NCI-H510A treated with DMSO at 0.1 percent for 48 hours (cell line): ENCODE measurements around the gene KNL1.
"Not testable (repeated sequence)": the region's sequence is repeated elsewhere in the genome, so short reads cannot be mapped to it uniquely, and the experiment has no call there.

Experiments used
- DNase-seq: peaks from one replicate; lab custom pipeline; 2025; lab: John Stamatoyannopoulos, UW

Gene KNL1

GRCh38 chr15:40593588-40594428 is at the start of gene KNL1:
Gene KNL1, plus strand, starts transcription at chr15:40594249. Its CDS starts 8,683 bp downstream, at chr15:40602932.
- peak; percentile 93 for DNase-seq

GRCh38 chr15:40545457-40545856 is 48.6 kb upstream of the KNL1 start:
- no peak for DNase-seq

DNA sequence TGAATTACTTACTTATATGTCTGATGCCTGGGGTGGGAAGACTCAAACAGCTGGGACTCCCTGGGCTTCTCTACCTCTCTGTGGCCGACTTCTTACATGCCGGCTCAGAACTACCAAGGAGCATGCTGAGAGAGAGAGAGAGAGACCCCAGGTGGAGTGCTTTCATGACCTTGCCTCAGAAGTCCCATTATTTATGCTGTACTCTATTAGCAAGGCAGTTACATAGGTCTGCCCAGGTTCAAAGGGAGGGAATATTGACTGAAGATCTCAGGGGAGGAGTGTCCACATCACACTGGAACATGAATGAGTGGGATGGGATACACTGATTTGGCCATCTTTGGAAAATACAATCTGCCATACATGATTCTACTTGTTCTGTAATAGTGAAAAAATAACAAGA is 45.4 kb upstream of the KNL1 start:
- DNase-seq: no peak

- DNase-seq: no peak
Observed at GRCh38 chr15:40549894-40550293, 44.2 kb upstream of the KNL1 start.

GRCh38 chr15:40550341-40551037 is 43.6 kb upstream of the KNL1 start:
- DNase-seq: no peak

GRCh38 chr15:40554161-40554525 is 39.9 kb upstream of the KNL1 start:
- DNase-seq: no peak

DNA sequence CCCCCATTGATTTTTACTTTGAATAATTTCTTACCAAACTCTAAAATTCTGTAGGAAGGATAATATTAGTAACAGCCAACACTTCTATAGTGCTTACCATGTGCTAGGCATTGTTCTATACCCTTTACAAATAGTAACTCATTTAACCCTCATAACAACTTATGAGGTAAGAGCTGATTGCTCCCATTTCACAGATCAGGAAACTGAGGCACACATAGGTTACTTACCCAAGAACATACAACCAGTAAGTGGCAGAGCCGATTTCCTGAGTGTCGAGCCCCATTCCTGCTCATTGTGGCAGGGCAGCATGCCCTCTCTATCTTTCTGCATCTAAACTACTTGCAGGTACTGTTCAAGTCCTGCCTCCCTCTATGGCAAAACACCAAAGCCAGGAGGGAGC is 38.2 kb upstream of the KNL1 start:
- DNase-seq: no peak

DNA sequence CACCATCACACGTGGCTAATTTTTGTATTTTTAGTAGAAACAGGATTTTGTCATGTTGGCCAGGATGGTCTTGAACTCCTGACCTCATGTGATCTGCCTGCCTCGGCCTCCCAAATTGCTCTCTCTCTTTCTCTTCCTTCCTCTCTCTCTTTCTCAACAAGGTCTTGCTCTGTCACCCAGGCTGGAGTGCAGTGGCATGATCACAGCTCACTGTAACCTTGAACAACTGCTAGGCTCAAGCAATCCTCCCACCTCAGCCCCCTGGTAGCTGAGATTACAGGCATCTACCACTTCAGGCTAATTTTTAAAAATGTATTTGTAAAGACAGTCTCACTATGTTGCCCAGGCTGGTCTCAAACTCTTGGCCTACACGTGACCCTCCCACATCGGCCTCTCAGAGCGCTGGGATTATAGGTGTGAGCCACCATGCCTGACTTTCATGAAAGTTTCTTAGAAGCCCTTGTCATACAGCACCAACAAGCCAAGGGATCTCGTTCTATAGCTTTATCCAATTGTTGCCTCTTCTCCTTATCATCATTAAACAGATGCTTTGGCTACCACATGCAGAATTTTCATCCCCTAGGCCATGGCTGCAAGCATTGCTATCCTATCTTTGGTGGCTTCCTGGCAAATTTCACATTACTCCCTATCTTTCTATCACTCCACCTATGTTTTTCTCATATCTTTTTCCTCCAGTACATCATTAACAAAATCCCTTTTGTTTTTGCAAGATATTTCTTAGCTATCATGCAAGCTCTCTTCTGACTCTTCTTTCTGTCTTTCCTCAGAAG is 34.9 kb upstream of the KNL1 start:
- DNase-seq: no peak

GRCh38 chr15:40562691-40563090 is 31.4 kb upstream of the KNL1 start:
- no peak for DNase-seq

DNA sequence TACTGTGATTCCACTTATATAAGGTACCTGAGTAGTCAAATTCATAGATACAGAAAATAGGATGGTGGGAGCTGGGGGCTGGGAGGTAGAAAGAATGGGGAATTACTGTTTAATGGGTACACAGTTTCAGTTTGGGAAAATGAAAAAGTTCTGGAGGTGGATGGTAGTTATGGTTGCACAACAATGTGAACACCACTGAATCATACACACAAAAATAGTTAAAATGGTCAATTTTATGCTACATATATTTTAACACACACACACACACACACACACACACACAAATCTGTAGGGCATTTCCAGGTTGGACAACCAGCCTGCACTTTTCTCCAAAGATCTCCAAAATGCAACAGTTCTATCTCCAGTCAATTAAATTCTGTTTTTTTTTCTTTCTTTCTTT is 30.6 kb upstream of the KNL1 start:
- DNase-seq: no peak

- peak; percentile 89 for DNase-seq
Observed at GRCh38 chr15:40564591-40565332, 29.3 kb upstream of the KNL1 start, which contains the start of gene CCDC32. Gene CCDC32, minus strand, starts transcription at chr15:40565042. Its CDS starts 2,027 bp downstream, at chr15:40563015.

DNA sequence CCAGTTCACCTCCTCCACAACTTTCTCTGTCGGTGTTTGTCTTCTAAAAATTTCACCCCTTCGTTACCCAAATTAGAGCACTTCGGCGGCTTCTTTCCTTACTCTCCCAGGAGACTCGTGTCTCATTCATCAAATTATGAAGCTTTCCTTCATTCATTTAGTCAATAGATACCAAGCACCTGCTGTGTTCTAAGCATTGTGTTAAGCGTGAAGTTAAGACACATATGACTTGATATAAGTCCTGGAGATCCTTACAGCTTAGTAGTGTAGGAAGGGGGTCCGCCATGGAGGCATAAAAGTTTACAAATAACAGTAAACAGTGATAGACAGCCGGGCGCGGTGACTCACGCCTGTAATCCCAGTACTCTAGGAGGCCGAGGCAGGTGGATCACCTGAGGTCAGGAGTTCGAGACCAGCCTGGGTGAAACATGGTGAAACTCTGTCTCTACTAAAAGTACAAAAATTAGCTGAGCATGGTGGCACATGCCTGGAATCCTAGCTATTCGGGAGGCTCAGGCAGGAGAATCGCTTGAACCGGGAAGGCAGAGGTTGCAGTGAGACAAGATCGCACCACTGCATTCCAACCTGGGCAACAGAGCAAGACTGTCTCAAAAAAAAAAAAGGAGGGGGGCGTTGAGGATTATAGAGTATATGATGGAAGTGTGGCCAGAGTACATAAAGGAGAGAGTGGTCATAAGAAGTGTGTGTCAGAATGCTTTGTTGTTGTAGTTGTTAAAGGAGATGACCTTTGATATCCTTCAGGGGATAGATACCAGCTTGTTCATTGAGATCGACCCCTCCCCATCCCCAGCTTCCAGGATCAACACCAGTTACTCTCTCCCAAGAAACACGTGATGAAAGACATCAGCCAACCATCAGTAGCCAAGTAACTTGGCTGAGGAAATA is 28.5 kb upstream of the KNL1 start:
- DNase-seq: no peak

GRCh38 chr15:40567111-40567510 is 26.9 kb upstream of the KNL1 start:
- no peak for DNase-seq

- peak; percentile 44 for DNase-seq
Observed at GRCh38 chr15:40569129-40569953, 24.7 kb upstream of the KNL1 start, which contains the start of gene RPUSD2. Gene RPUSD2, plus strand, starts transcription at chr15:40569299. Its CDS starts 39 bp downstream, at chr15:40569338.

GRCh38 chr15:40575113-40575512 is 18.9 kb upstream of the KNL1 start:
- DNase-seq: no peak

GRCh38 chr15:40576914-40577313 is 17.1 kb upstream of the KNL1 start:
- DNase-seq: not testable (repeated sequence)

DNA sequence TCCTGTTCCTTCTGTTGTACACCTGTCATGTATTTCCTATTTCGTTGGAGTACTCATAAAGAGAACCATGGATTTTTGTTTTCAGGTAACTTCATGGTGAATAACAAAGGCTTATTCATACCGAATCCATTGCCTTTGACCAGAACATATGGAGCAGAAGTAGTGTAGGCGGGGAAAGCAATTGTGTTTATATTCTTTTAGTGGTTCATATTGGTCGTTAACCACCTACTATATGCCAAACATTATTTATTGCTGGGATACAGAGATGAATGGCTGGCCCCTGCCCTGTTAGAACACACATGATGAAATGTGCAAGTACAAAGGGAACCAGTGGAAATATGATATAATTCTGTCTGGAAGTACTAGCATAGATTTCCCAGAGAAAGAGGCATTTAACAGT is 15.2 kb upstream of the KNL1 start:
- no peak for DNase-seq

DNA sequence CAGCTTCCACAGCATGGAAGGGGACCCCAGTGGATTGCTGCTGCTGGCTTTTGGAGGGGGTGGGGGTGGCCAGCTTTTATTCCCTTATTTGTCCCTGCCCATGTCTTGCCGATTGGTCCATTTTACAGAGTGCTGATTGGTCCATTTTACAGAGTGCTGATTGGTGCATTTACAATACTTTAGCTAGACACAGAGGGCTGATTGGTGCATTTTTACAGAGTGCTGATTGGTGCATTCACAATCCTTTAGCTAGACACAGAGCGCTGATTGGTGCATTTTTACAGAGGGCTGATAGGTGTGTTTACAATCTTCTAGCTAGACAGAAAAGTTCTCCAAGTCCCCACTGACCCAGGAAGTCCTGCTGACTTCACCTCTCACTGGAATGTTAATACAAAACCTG is 12.3 kb upstream of the KNL1 start:
- DNase-seq: not testable (repeated sequence)

- DNase-seq: peak; percentile 87
Observed at GRCh38 chr15:40582726-40583246, 11.3 kb upstream of the KNL1 start.
